Measurements from ENCODE around the gene TIMM17A.

TIMM17A gene

GRCh38 chr1:202014060-202014459, 58.8 kb downstream of the TIMM17A start:
- Histone ChIP-seq H3K27me3 (ENCODE audit: insufficient read depth, low read length, poor library complexity) (no peaks in the 10 kb centered on the region), H3K56ac (ENCODE audit: low read length) (no peak overlapping the region), H3K79me2 (ENCODE audit: control insufficient read depth, insufficient read depth, low read length) (no peaks in the 10 kb centered on the region), H4K5ac (ENCODE audit: low read length) (no peak overlapping the region), H3K9ac (ENCODE audit: low read length) (no peak overlapping the region), H4K8ac (ENCODE audit: low read depth, low read length) (no peak overlapping the region), H2BK5ac (ENCODE audit: low read length) (no peak overlapping the region), H2AK5ac (ENCODE audit: low read length) (no peak overlapping the region), H3K4me3 (ENCODE audit: low read length) (no peak overlapping the region), H3K79me1 (ENCODE audit: low read length) (peaks cover 2% of the 10 kb centered on the region), H3K4me2 (ENCODE audit: low read length) (no peak overlapping the region), H3K4me1 (ENCODE audit: control insufficient read depth, low read depth, low read length) (peaks cover 21% of the 10 kb centered on the region), H3K23ac (ENCODE audit: low read length) (no peak overlapping the region), H3K4ac (ENCODE audit: low read depth, low read length) (no peak overlapping the region), H3K36me3 (ENCODE audit: control insufficient read depth, insufficient read depth, low read length) (no peaks in the 10 kb centered on the region), H2BK120ac (ENCODE audit: low read depth, low read length) (no peak overlapping the region), H2BK15ac (replicated peaks; ENCODE audit: low read depth) (no peak overlapping the region), H3K27ac (ENCODE audit: low read depth, low read length) (no peak overlapping the region), H3K18ac (ENCODE audit: low read length) (no peak overlapping the region)
- DNase-seq: no peak
- WGBS (ENCODE audit: extremely low coverage, insufficient coverage, low lambda C conversion rate): no CpG with 5 or more reads among the region's 6 CpGs

- H3K27me3 ChIP-seq (ENCODE audit: insufficient read depth, low read length, poor library complexity): no peaks in the 10 kb centered on the region
- no CpG with 5 or more reads among the region's 17 CpGs for WGBS (ENCODE audit: extremely low coverage, insufficient coverage, low lambda C conversion rate)
- H4K8ac ChIP-seq (ENCODE audit: low read depth, low read length): no peak overlapping the region
Measured at GRCh38 chr1:202014915-202015661, 59.8 kb downstream of the TIMM17A start.

GRCh38 chr1:202015662-202015937, 60.3 kb downstream of the TIMM17A start:
- Histone ChIP-seq H3K36me3 (ENCODE audit: control insufficient read depth, insufficient read depth, low read length) (no peaks in the 10 kb centered on the region), H3K56ac (ENCODE audit: low read length) (no peak overlapping the region), H3K4ac (ENCODE audit: low read depth, low read length) (no peak overlapping the region), H3K4me1 (ENCODE audit: control insufficient read depth, low read depth, low read length) (peaks cover 13% of the 10 kb centered on the region), H3K4me2 (ENCODE audit: low read length) (no peak overlapping the region), H4K5ac (ENCODE audit: low read length) (no peak overlapping the region), H3K79me1 (ENCODE audit: low read length) (peaks cover 2% of the 10 kb centered on the region), H4K8ac (ENCODE audit: low read depth, low read length) (no peak overlapping the region), H2BK120ac (ENCODE audit: low read depth, low read length) (no peak overlapping the region), H3K23ac (ENCODE audit: low read length) (no peak overlapping the region), H3K27ac (ENCODE audit: low read depth, low read length) (no peak overlapping the region), H3K9ac (ENCODE audit: low read length) (no peak overlapping the region), H2AK5ac (ENCODE audit: low read length) (no peak overlapping the region), H2BK5ac (ENCODE audit: low read length) (no peak overlapping the region), H3K27me3 (ENCODE audit: insufficient read depth, low read length, poor library complexity) (no peaks in the 10 kb centered on the region), H3K4me3 (ENCODE audit: low read length) (no peak overlapping the region), H2BK15ac (replicated peaks; ENCODE audit: low read depth) (no peak overlapping the region), H3K18ac (ENCODE audit: low read length) (no peak overlapping the region), H3K79me2 (ENCODE audit: control insufficient read depth, insufficient read depth, low read length) (no peaks in the 10 kb centered on the region)
- WGBS (ENCODE audit: extremely low coverage, insufficient coverage, low lambda C conversion rate): no CpG with 5 or more reads among the region's 3 CpGs
- no peak for DNase-seq

More at GRCh38 chr1:202014915-202015661, 59.8 kb downstream of the TIMM17A start:
- Histone ChIP-seq H4K5ac (ENCODE audit: low read length) (no peak overlapping the region), H3K79me1 (ENCODE audit: low read length) (peaks cover 2% of the 10 kb centered on the region), H3K56ac (ENCODE audit: low read length) (no peak overlapping the region), H2BK5ac (ENCODE audit: low read length) (no peak overlapping the region), H3K27ac (ENCODE audit: low read depth, low read length) (no peak overlapping the region), H3K4me1 (ENCODE audit: control insufficient read depth, low read depth, low read length) (peaks cover 14% of the 10 kb centered on the region), H3K23ac (ENCODE audit: low read length) (no peak overlapping the region), H3K79me2 (ENCODE audit: control insufficient read depth, insufficient read depth, low read length) (no peaks in the 10 kb centered on the region), H3K18ac (ENCODE audit: low read length) (no peak overlapping the region), H2BK120ac (ENCODE audit: low read depth, low read length) (no peak overlapping the region), H3K4me2 (ENCODE audit: low read length) (no peak overlapping the region), H3K4me3 (ENCODE audit: low read length) (no peak overlapping the region), H3K4ac (ENCODE audit: low read depth, low read length) (no peak overlapping the region), H3K36me3 (ENCODE audit: control insufficient read depth, insufficient read depth, low read length) (no peaks in the 10 kb centered on the region), H2BK15ac (replicated peaks; ENCODE audit: low read depth) (no peak overlapping the region), H3K9ac (ENCODE audit: low read length) (no peak overlapping the region), H2AK5ac (ENCODE audit: low read length) (no peak overlapping the region)
- DNase-seq: no peak

- Histone ChIP-seq H3K23ac (ENCODE audit: low read length) (no peak overlapping the region), H2BK120ac (ENCODE audit: low read depth, low read length) (no peak overlapping the region), H3K18ac (ENCODE audit: low read length) (no peak overlapping the region), H4K5ac (ENCODE audit: low read length) (no peak overlapping the region), H3K36me3 (ENCODE audit: control insufficient read depth, insufficient read depth, low read length) (no peaks in the 10 kb centered on the region), H2BK5ac (ENCODE audit: low read length) (no peak overlapping the region), H3K4me1 (ENCODE audit: control insufficient read depth, low read depth, low read length) (peaks cover 9% of the 10 kb centered on the region), H3K9ac (ENCODE audit: low read length) (no peak overlapping the region), H3K4ac (ENCODE audit: low read depth, low read length) (no peak overlapping the region), H3K56ac (ENCODE audit: low read length) (no peak overlapping the region), H3K27me3 (ENCODE audit: insufficient read depth, low read length, poor library complexity) (no peaks in the 10 kb centered on the region), H3K79me1 (ENCODE audit: low read length) (peaks cover 2% of the 10 kb centered on the region), H3K4me2 (ENCODE audit: low read length) (no peak overlapping the region), H3K4me3 (ENCODE audit: low read length) (no peak overlapping the region), H3K79me2 (ENCODE audit: control insufficient read depth, insufficient read depth, low read length) (no peaks in the 10 kb centered on the region), H4K8ac (ENCODE audit: low read depth, low read length) (no peak overlapping the region), H2BK15ac (replicated peaks; ENCODE audit: low read depth) (no peak overlapping the region), H2AK5ac (ENCODE audit: low read length) (no peak overlapping the region), H3K27ac (ENCODE audit: low read depth, low read length) (no peak overlapping the region)
- DNase-seq: no peak
- no CpG with 5 or more reads among the region's 9 CpGs for WGBS (ENCODE audit: extremely low coverage, insufficient coverage, low lambda C conversion rate)
Measured at GRCh38 chr1:202016022-202016810, 60.9 kb downstream of the TIMM17A start.

DNA sequence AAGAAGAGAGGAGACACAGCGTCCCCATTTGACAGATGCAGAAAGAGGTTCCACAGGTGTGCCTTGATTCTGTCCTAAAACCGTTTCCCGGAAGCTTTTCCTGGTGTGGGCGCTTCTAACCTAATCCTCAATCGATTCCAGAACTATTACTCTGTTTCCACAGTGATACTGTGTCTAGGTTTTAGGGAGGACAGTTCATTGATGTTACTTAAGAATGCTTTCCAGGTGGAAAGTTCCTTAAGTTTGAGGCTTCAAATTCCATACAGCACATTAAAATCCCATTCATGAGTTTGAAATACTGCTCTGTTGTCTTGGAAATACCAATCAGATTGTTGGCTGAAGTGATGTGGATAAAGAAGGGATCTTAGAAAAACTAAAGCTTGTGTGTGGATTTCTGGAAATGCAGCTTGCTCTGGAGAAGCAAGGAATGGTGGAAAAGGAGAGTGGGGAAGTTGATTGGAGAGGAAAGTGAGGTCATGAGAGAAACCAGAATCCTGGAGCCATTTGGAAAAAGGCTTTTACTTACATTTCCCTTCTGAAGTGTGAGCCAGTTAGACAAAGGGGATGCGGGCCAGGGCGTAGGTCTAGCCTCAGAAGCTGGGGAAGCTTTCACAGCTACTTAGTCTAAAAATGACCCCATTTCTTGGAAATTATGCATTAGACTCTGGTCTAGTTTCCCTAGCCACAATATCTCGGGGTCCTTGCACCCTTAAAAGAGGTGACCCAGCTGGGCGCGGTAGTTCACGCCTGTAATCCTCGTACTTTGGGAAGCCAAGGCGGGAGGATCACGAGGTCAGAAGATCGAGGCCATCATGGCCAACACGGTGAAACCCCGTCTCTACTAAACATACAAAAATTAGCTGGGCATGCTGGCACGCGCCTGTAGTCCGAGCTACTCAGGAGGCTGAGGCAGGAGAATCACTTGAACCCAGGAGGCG, 61.8 kb downstream of the TIMM17A start:
- Histone ChIP-seq H3K9ac (ENCODE audit: low read length) (no peak overlapping the region), H3K27ac (ENCODE audit: low read depth, low read length) (no peak overlapping the region), H2BK120ac (ENCODE audit: low read depth, low read length) (no peak overlapping the region), H3K79me1 (ENCODE audit: low read length) (no peaks in the 10 kb centered on the region), H3K18ac (ENCODE audit: low read length) (no peak overlapping the region), H4K5ac (ENCODE audit: low read length) (no peak overlapping the region), H3K27me3 (ENCODE audit: insufficient read depth, low read length, poor library complexity) (no peaks in the 10 kb centered on the region), H4K8ac (ENCODE audit: low read depth, low read length) (no peak overlapping the region), H3K4me1 (ENCODE audit: control insufficient read depth, low read depth, low read length) (peaks cover 8% of the 10 kb centered on the region), H2AK5ac (ENCODE audit: low read length) (no peak overlapping the region), H3K4me2 (ENCODE audit: low read length) (no peak overlapping the region), H3K56ac (ENCODE audit: low read length) (no peak overlapping the region), H3K4ac (ENCODE audit: low read depth, low read length) (no peak overlapping the region), H3K36me3 (ENCODE audit: control insufficient read depth, insufficient read depth, low read length) (no peaks in the 10 kb centered on the region), H3K79me2 (ENCODE audit: control insufficient read depth, insufficient read depth, low read length) (no peaks in the 10 kb centered on the region), H2BK15ac (replicated peaks; ENCODE audit: low read depth) (no peak overlapping the region), H3K4me3 (ENCODE audit: low read length) (no peak overlapping the region), H2BK5ac (ENCODE audit: low read length) (no peak overlapping the region), H3K23ac (ENCODE audit: low read length) (no peak overlapping the region)
- no peak for DNase-seq
- no CpG with 5 or more reads among the region's 21 CpGs for WGBS (ENCODE audit: extremely low coverage, insufficient coverage, low lambda C conversion rate)
